ENCODE measurements around the gene CA12. TPM values are rescaled to one million over a fixed set of nuclear protein-coding genes. Genes with fewer than 3 reads are reported as not detected.

Gene CA12
- total and polyA plus RNA-seq, 2 donors (not counting 1 experiment from before 2014, with no cell fraction given), result not detected

- TF ChIP-seq EZH2 (IDR thresholded peaks at IDR 0.05; ENCODE audit: borderline replicate concordance, insufficient read depth, low read depth, low read length, poor library complexity, severe bottlenecking) (no peak), CTCF (IDR thresholded peaks at IDR 0.05) (no peak)
- Histone ChIP-seq H3K27me3 (replicated peaks in 1 of 4; ENCODE audit: control extremely low read depth in 1 of 4, control insufficient read depth in 3 of 4, insufficient read depth in 4 of 4, low read length in 3 of 4) (no peaks in the 10 kb centered on the region), H3K4me3 (ENCODE audit: control extremely low read depth in 1 of 5, extremely low read depth in 1 of 5, insufficient read depth in 1 of 5, low read depth in 2 of 5, low read length in 4 of 5) (no peak overlapping the region), H3K4me1 (ENCODE audit: control insufficient read depth in 2 of 2, insufficient read depth in 2 of 2, low read length in 2 of 2) (peaks cover 3 to 5% of the 10 kb centered on the region in 2 donors), H3K27ac (ENCODE audit: low read length in 2 of 2) (no peak overlapping the region), H4K20me1 (ENCODE audit: control insufficient read depth, insufficient read depth, low read length, poor library complexity, severe bottlenecking) (no peaks in the 10 kb centered on the region), H3K79me2 (ENCODE audit: control insufficient read depth, insufficient read depth, low read length) (no peaks in the 10 kb centered on the region), H3K9ac (ENCODE audit: low read length) (no peak overlapping the region), H3K9me3 (ENCODE audit: control extremely low read depth in 1 of 3, control insufficient read depth in 2 of 3, insufficient read depth in 1 of 3, low read length in 2 of 3) (no peaks in the 10 kb centered on the region), H2AFZ (ENCODE audit: insufficient read depth, low read depth, low read length, poor library complexity, severe bottlenecking) (no peak overlapping the region), H3K4me2 (replicated peaks; ENCODE audit: low read depth, low read length, poor library complexity, severe bottlenecking) (no peak overlapping the region), H3K36me3 (replicated peaks in 1 of 2; ENCODE audit: control extremely low read depth in 1 of 2, control insufficient read depth in 1 of 2, extremely low read depth in 1 of 2, insufficient read depth in 2 of 2, low read length in 1 of 2) (peaks cover 0 to 7% of the 10 kb centered on the region in 2 experiments)
- Mint-ChIP-seq H3K9me3 (ENCODE audit: insufficient read depth) (no peaks in the 10 kb centered on the region), H3K27ac (no peak overlapping the region), H3K4me1 (peaks cover 11% of the 10 kb centered on the region), H3K27me3 (no peaks in the 10 kb centered on the region), H3K4me3 (no peak overlapping the region)
- POLR2A ChIA-PET, result no interaction called here
- CTCF ChIA-PET, result interaction anchor here (0.5 kb wide), 1 partner anchor 9 kb away, joined by 3 read pairs; no protein-coding TSS in a partner anchor
- DNase-seq (no peak), ATAC-seq (ENCODE audit: low read depth) (no peak)
- intact Hi-C loops (cut with micrococcal nuclease), result no loop called here
Measured at GRCh38 chr15:63295341-63295740, 86.3 kb downstream of the CA12 start.

GRCh38 chr15:63294359-63294758, 87.3 kb downstream of the CA12 start:
- H3K27ac ChIP-seq (ENCODE audit: low read length in 2 of 2), result no peak overlapping the region
- no peaks in the 10 kb centered on the region for H3K9me3 Mint-ChIP-seq (ENCODE audit: insufficient read depth)
- H3K27me3 ChIP-seq (replicated peaks in 1 of 4; ENCODE audit: control extremely low read depth in 1 of 4, control insufficient read depth in 3 of 4, insufficient read depth in 4 of 4, low read length in 3 of 4), result no peaks in the 10 kb centered on the region
- WGBS (ENCODE audit: insufficient coverage), result 100% methylated on average over 1 of the region's 3 CpGs
- TF ChIP-seq CTCF (IDR thresholded peaks at IDR 0.05) (no peak), EZH2 (IDR thresholded peaks at IDR 0.05; ENCODE audit: borderline replicate concordance, insufficient read depth, low read depth, low read length, poor library complexity, severe bottlenecking) (no peak)
- peaks cover 0 to 7% of the 10 kb centered on the region in 2 experiments for H3K36me3 ChIP-seq (replicated peaks in 1 of 2; ENCODE audit: control extremely low read depth in 1 of 2, control insufficient read depth in 1 of 2, extremely low read depth in 1 of 2, insufficient read depth in 2 of 2, low read length in 1 of 2)
- H2AFZ ChIP-seq (ENCODE audit: insufficient read depth, low read depth, low read length, poor library complexity, severe bottlenecking), result no peak overlapping the region
- ChIA-PET POLR2A (no interaction called here), CTCF (no interaction called here)
- ATAC-seq (ENCODE audit: low read depth), result no peak
- no peaks in the 10 kb centered on the region for H4K20me1 ChIP-seq (ENCODE audit: control insufficient read depth, insufficient read depth, low read length, poor library complexity, severe bottlenecking)
- no peaks in the 10 kb centered on the region for H3K9me3 ChIP-seq (ENCODE audit: control extremely low read depth in 1 of 3, control insufficient read depth in 2 of 3, insufficient read depth in 1 of 3, low read length in 2 of 3)
- no peak for DNase-seq
- H3K4me1 ChIP-seq (ENCODE audit: control insufficient read depth in 2 of 2, insufficient read depth in 2 of 2, low read length in 2 of 2), result peaks cover 3 to 5% of the 10 kb centered on the region in 2 donors
- no peak overlapping the region for H3K27ac Mint-ChIP-seq
- no peak overlapping the region for H3K9ac ChIP-seq (ENCODE audit: low read length)
- H3K4me2 ChIP-seq (replicated peaks; ENCODE audit: low read depth, low read length, poor library complexity, severe bottlenecking), result no peak overlapping the region
- H3K4me1 Mint-ChIP-seq, result peaks cover 11% of the 10 kb centered on the region
- H3K4me3 Mint-ChIP-seq, result no peak overlapping the region
- intact Hi-C loops (cut with micrococcal nuclease), result no loop called here
- no peaks in the 10 kb centered on the region for H3K27me3 Mint-ChIP-seq
- no peak overlapping the region for H3K4me3 ChIP-seq (ENCODE audit: control extremely low read depth in 1 of 5, extremely low read depth in 1 of 5, insufficient read depth in 1 of 5, low read depth in 2 of 5, low read length in 4 of 5)
- no peaks in the 10 kb centered on the region for H3K79me2 ChIP-seq (ENCODE audit: control insufficient read depth, insufficient read depth, low read length)
